ENCODE measurements around the gene CDRT4. TPM values are rescaled to one million over a fixed set of nuclear protein-coding genes. Genes with fewer than 3 reads are reported as not detected.

Gene CDRT4
- total RNA-seq, 1 donor from 2014 or later: 10.1 TPM

DNA sequence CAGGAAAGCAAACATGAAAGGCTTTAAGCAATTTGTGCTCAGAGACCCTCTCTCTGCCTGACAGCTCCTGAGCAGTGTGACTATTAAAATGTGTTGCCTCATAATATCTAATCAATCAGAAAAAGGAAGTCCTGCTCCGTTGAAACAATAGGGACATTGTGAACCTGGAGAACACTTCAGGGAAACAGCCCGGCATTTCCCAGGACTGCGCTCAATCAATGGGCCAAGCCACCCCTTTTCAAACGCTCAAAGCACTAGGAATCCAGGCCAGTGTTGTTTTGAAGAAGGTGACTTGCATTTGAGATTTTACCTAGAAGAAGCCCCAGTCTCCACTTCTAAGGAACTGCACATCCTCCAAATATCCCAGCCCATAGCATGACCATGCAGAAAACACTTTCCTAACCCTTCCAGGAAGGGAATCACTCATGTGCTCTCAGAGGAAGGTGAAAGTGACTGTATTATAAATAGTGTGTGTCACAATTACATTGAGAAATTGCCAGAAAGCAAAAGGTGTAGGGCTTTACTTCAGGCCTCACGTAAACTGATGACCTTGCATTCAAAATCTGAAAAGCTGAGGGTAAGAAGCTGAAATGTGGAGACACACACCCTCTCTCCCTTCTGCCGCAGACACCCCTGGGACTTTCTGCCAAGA is 19.4 kb downstream of the CDRT4 start:
- Mint-ChIP-seq H3K27ac (ENCODE audit: unreplicated experiment) (no peak overlapping the region), H3K4me1 (ENCODE audit: unreplicated experiment) (no peaks in the 10 kb centered on the region), H3K36me3 (ENCODE audit: unreplicated experiment) (peaks cover 9% of the 10 kb centered on the region), H3K4me3 (ENCODE audit: unreplicated experiment) (no peak overlapping the region), H3K9me3 (ENCODE audit: unreplicated experiment) (no peaks in the 10 kb centered on the region), H3K27me3 (ENCODE audit: unreplicated experiment) (no peaks in the 10 kb centered on the region)
- TF ChIP-seq, protein P1, sequence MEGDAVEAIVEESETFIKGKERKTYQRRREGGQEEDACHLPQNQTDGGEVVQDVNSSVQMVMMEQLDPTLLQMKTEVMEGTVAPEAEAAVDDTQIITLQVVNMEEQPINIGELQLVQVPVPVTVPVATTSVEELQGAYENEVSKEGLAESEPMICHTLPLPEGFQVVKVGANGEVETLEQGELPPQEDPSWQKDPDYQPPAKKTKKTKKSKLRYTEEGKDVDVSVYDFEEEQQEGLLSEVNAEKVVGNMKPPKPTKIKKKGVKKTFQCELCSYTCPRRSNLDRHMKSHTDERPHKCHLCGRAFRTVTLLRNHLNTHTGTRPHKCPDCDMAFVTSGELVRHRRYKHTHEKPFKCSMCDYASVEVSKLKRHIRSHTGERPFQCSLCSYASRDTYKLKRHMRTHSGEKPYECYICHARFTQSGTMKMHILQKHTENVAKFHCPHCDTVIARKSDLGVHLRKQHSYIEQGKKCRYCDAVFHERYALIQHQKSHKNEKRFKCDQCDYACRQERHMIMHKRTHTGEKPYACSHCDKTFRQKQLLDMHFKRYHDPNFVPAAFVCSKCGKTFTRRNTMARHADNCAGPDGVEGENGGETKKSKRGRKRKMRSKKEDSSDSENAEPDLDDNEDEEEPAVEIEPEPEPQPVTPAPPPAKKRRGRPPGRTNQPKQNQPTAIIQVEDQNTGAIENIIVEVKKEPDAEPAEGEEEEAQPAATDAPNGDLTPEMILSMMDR (IDR thresholded peaks at IDR 0.05): no peak
- DNase-seq (ENCODE audit: extremely low spot score, unreplicated experiment): no peak

DNA sequence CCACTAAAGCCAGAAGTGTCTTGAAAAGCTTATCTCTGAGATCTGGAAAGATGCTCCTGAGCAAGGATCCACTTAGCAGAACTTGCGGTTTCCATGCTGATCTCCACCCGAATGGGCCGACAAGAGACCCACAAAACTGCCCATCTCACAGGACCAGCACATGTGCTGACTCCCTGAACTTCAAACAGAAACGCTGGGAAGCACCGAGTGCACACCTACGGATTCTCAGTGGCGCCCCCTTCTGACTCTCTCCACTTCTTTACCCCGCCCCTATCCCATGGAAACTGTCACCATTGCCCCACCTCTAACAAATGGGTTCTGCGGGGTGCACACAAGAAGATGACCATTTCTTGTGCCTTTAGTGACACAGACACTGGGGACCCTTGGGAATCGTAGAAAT is 21.4 kb downstream of the CDRT4 start:
- no peak overlapping the region for H3K4me3 Mint-ChIP-seq (ENCODE audit: unreplicated experiment)
- H3K27me3 Mint-ChIP-seq (ENCODE audit: unreplicated experiment): no peaks in the 10 kb centered on the region
- DNase-seq (ENCODE audit: extremely low spot score, unreplicated experiment): no peak
- TF ChIP-seq, protein P1 (IDR thresholded peaks at IDR 0.05): no peak
- no peak overlapping the region for H3K27ac Mint-ChIP-seq (ENCODE audit: unreplicated experiment)
- H3K36me3 Mint-ChIP-seq (ENCODE audit: unreplicated experiment): peaks cover 9% of the 10 kb centered on the region
- H3K4me1 Mint-ChIP-seq (ENCODE audit: unreplicated experiment): peaks cover 4% of the 10 kb centered on the region
- no peaks in the 10 kb centered on the region for H3K9me3 Mint-ChIP-seq (ENCODE audit: unreplicated experiment)

DNA sequence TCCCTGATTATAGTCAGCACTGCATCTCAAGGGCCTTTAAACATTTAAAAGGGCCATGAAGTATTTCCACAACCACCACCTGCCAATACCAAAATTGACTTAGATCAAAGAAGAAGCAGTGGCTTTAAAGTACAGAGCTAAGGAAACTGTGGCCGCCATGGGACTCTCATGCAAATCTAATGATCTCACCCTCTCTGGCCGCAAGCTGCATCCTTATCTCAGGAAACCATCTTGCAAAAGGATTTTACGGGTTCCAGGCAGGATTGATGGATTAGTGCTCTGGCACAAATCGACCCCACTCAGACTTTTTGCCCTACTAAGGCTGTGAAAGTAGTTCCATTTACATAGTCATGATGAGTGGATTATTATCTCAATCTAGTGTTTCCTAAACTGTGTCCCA is 22.6 kb downstream of the CDRT4 start:
- no peaks in the 10 kb centered on the region for H3K27me3 Mint-ChIP-seq (ENCODE audit: unreplicated experiment)
- H3K36me3 Mint-ChIP-seq (ENCODE audit: unreplicated experiment): peaks cover 9% of the 10 kb centered on the region
- no peak overlapping the region for H3K4me3 Mint-ChIP-seq (ENCODE audit: unreplicated experiment)
- TF ChIP-seq, protein P1 (IDR thresholded peaks at IDR 0.05): no peak
- H3K4me1 Mint-ChIP-seq (ENCODE audit: unreplicated experiment): peaks cover 6% of the 10 kb centered on the region
- no peak for DNase-seq (ENCODE audit: extremely low spot score, unreplicated experiment)
- no peaks in the 10 kb centered on the region for H3K9me3 Mint-ChIP-seq (ENCODE audit: unreplicated experiment)
- H3K27ac Mint-ChIP-seq (ENCODE audit: unreplicated experiment): no peak overlapping the region

DNA sequence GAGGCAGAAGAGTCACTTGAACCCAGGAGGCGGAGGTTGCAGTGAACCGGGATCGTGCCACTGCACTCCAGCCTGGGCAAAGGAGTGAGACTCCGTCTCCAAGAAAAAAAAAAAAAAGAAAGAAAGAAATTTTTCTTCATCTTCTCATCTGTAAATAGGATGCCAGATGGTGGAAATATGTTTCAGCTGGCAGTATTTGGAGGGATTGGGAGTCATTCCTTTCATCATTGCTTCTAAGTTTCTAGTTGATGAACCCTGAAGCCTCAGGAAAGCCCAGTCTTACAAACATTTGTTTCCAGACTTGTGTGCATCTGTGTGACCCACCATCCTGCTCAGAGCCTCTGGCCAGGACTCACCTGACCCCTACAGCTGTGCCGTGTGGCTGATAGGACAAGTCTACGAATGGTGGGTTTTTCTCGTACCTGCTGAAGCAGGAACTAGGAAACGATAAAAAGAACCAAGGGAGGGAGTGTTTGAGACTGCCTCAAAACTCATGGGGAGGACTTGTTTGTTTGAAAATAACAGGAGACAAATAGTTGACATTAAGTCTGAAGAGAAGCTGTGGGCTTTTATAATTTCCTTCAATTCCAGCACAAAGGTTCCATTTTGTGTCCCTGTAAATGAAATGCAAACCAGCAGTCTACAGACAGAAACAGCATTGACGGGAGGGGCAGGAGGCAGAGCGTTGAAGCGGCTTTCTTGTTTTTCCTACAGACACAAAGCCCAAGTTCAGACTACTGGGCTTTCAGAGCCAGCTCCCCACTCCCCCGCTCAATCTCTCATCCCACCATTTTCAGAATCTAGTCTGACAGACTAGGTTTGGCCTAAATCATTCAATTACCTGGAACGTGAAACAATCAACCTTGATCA is 24.9 kb downstream of the CDRT4 start:
- peaks cover 12% of the 10 kb centered on the region for H3K36me3 Mint-ChIP-seq (ENCODE audit: unreplicated experiment)
- no peak for DNase-seq (ENCODE audit: extremely low spot score, unreplicated experiment)
- TF ChIP-seq, protein P1 (IDR thresholded peaks at IDR 0.05): no peak
- H3K27me3 Mint-ChIP-seq (ENCODE audit: unreplicated experiment): no peaks in the 10 kb centered on the region
- H3K4me1 Mint-ChIP-seq (ENCODE audit: unreplicated experiment): peaks cover 6% of the 10 kb centered on the region
- H3K9me3 Mint-ChIP-seq (ENCODE audit: unreplicated experiment): no peaks in the 10 kb centered on the region
- H3K4me3 Mint-ChIP-seq (ENCODE audit: unreplicated experiment): no peak overlapping the region
- H3K27ac Mint-ChIP-seq (ENCODE audit: unreplicated experiment): no peak overlapping the region

DNA sequence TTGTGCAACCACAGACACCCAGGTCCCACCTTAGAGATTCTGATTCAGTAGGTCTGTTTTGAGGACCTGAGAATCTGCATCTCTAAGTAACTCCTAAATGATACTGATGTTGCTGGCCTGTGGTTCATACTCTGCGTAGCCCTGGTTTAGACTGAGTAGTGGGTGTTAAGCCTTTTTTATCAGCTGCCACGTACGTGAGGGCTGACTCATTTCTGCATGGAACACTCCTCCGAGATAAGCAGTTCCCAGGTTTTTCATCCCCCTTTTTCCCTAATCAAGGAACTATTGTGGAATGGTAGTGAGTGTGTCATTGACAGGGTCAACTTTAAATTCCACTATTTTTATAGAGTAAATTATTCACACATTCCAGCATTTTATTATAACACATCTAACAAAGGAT is 26.1 kb downstream of the CDRT4 start:
- no peak overlapping the region for H3K4me3 Mint-ChIP-seq (ENCODE audit: unreplicated experiment)
- no peaks in the 10 kb centered on the region for H3K9me3 Mint-ChIP-seq (ENCODE audit: unreplicated experiment)
- no peaks in the 10 kb centered on the region for H3K27me3 Mint-ChIP-seq (ENCODE audit: unreplicated experiment)
- H3K4me1 Mint-ChIP-seq (ENCODE audit: unreplicated experiment): peaks cover 6% of the 10 kb centered on the region
- DNase-seq (ENCODE audit: extremely low spot score, unreplicated experiment): no peak
- H3K27ac Mint-ChIP-seq (ENCODE audit: unreplicated experiment): no peak overlapping the region
- H3K36me3 Mint-ChIP-seq (ENCODE audit: unreplicated experiment): peaks cover 15% of the 10 kb centered on the region
- TF ChIP-seq, protein P1 (IDR thresholded peaks at IDR 0.05): no peak

Data from osteocyte (in vitro differentiated cells).